Esophagus muscularis mucosa (tissue), 4 donors: Measurements from ENCODE around the gene BHLHE41. TPM values are rescaled to one million over a fixed set of nuclear protein-coding genes. Genes with fewer than 3 reads are reported as not detected.

Source experiments
- DNase-seq: peaks from one replicate; pipeline ENCODE4 v3.0.0-alpha.2; 2017; ENCODE audit errors: extremely low spot score
- H3K27ac ChIP-seq, 4 donors: fragments of 200-600 bp; sonication (generic); replicated peaks in 1 of 4; 1 replicate in 3 of 4; 2 replicates in 1 of 4; pipeline ENCODE4 v1.5.1; 2016 to 2019; ENCODE audit warnings: mild to moderate bottlenecking in 1 of 4
- H3K27me3 ChIP-seq, 4 donors: fragments of 200-600 bp; sonication (generic); one replicate each; pipeline versions ENCODE4 v1.5.1 to v1.6.0; 2016 to 2019
- H3K36me3 ChIP-seq, 4 donors: fragments of 200-600 bp; sonication (generic); one replicate each; pipeline ENCODE4 v1.5.1; 2016 to 2019
- H3K4me1 ChIP-seq, 4 donors: fragments of 200-600 bp; sonication (generic); one replicate each; pipeline ENCODE4 v1.5.1; 2016 to 2019
- H3K4me3 ChIP-seq, 4 donors: fragments of 200-600 bp; sonication (generic); 1 replicate in 2 of 4; 2 replicates in 2 of 4; pipeline ENCODE4 v1.5.1; 2016 to 2019; ENCODE audit warnings: mild to moderate bottlenecking in 4 of 4, moderate library complexity in 1 of 4
- H3K9me3 ChIP-seq, 4 donors: fragments of 200-600 bp; sonication (generic); 1 replicate in 3 of 4; 2 replicates in 1 of 4; pipeline ENCODE4 v1.5.1; 2016 to 2019
- EP300 ChIP-seq: sonication (generic); formaldehyde crosslinking; IDR thresholded peaks from one replicate; pipeline ENCODE4 v1.6.1; 2017; ENCODE audit warnings: antibody characterized with exemption
- POLR2A ChIP-seq: fragments of 450-650 bp; IDR thresholded peaks from one replicate; pipeline ENCODE4 v1.6.1; 2017; ENCODE audit warnings: antibody characterized with exemption, moderate library complexity, mild to moderate bottlenecking, low read depth
- POLR2AphosphoS5 ChIP-seq, 2 donors: sonication (generic); formaldehyde crosslinking; IDR thresholded peaks; one replicate each; pipeline ENCODE4 v1.6.1; 2017; ENCODE audit warnings: antibody characterized with exemption in 2 of 2
- WGBS: methylation state at CpG from one replicate; pipeline ENCODE4 v1.1.5; 2018; 5-methylcytosine and 5-hydroxymethylcytosine counted together
- intact Hi-C: fragments of 100-400 bp; cut with DNase I; formaldehyde crosslinking; loops from one replicate; pipeline ENCODE4 v1.15.1; 2023
- total RNA-seq, 4 donors: library from RNA; depleted of rRNA; stranded (reverse); fragments of >200 nt; gene quantifications; one replicate each; pipeline versions ENCODE4 v1.1.0 to v1.2.1, GENCODE V29; 2016
- TF ChIP-seq, protein P1 (sequence below), 3 experiments: fragments of 200-600 bp in 2 of 3; fragments of 450-650 bp in 1 of 3; sonication (generic) in 2 of 3; IDR thresholded peaks; one replicate each; pipeline ENCODE4 v1.5.1; 2017 to 2019; ENCODE audit warnings: antibody characterized with exemption in 3 of 3, mild to moderate bottlenecking in 2 of 3, moderate library complexity in 1 of 3

The BHLHE41 gene
- total RNA-seq, 4 donors from 2014 or later = 6.3 to 20.0 (median 14.8) TPM

DNA sequence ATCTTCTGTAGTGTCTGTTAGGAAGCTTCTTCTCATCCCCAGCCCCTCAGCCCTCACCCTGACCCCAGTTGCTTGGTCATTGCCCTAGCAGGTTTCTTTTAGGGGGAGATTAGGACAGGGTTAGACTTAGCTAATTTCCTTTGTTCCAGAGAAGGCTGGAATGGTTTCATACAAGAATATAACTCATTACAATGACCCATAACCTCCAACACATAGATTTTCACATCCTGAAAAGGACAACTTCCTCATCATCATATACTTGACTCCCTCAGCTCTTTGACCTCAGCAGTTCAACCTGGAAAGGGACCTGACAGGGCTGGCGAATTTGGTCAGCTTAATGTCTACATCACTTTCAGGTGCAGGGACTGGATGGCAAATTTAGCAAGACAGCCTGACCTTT, 8.0 kb upstream of the BHLHE41 start:
- intact Hi-C loops = no loop called here
- Histone ChIP-seq H3K4me1 (peaks cover 0 to 11% (median 7%) of the 10 kb centered on the region in 4 donors), H3K27ac (no peak overlapping the region), H3K4me3 (no peak overlapping the region), H3K9me3 (no peaks in the 10 kb centered on the region), H3K36me3 (no peaks in the 10 kb centered on the region), H3K27me3 (no peaks in the 10 kb centered on the region)
- TF ChIP-seq, protein P1, sequence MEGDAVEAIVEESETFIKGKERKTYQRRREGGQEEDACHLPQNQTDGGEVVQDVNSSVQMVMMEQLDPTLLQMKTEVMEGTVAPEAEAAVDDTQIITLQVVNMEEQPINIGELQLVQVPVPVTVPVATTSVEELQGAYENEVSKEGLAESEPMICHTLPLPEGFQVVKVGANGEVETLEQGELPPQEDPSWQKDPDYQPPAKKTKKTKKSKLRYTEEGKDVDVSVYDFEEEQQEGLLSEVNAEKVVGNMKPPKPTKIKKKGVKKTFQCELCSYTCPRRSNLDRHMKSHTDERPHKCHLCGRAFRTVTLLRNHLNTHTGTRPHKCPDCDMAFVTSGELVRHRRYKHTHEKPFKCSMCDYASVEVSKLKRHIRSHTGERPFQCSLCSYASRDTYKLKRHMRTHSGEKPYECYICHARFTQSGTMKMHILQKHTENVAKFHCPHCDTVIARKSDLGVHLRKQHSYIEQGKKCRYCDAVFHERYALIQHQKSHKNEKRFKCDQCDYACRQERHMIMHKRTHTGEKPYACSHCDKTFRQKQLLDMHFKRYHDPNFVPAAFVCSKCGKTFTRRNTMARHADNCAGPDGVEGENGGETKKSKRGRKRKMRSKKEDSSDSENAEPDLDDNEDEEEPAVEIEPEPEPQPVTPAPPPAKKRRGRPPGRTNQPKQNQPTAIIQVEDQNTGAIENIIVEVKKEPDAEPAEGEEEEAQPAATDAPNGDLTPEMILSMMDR (IDR thresholded peaks at IDR 0.05) = no peak
- no peak for TF ChIP-seq EP300
- no peak for DNase-seq
- 87% methylated on average over 1 of the region's 1 CpG for WGBS

DNA sequence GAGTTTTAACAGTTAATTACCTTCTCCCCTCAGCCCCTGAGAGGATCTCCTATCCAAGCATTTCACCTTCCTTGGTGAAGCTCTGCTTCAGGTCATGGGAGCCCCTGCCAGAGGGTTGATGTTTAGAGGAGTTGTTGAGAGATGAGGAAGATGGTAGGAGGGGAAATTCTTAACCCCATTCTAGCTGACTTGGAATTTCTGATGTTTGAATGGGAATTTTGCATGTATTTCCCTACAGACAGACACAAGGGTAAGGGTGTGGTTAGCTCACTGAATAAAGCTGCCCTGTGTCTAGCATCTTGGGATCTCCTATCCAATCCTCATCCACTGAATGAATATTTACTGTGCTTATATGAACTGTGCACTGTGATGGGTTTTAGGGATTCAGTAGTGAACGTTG, 7.1 kb upstream of the BHLHE41 start:
- Histone ChIP-seq H3K36me3 (no peaks in the 10 kb centered on the region), H3K9me3 (no peaks in the 10 kb centered on the region), H3K27me3 (no peaks in the 10 kb centered on the region), H3K27ac (no peak overlapping the region), H3K4me3 (no peak overlapping the region), H3K4me1 (peaks cover 2 to 17% (median 13%) of the 10 kb centered on the region in 4 donors)
- no peak for DNase-seq
- 74% methylated on average over 1 of the region's 1 CpG for WGBS
- intact Hi-C loops = no loop called here
- no peak for TF ChIP-seq EP300
- no peak for TF ChIP-seq POLR2A
- TF ChIP-seq, protein P1 (IDR thresholded peaks at IDR 0.05) = no peak
- no peak for TF ChIP-seq POLR2AphosphoS5 (IDR thresholded peaks at IDR 0.05)

DNA sequence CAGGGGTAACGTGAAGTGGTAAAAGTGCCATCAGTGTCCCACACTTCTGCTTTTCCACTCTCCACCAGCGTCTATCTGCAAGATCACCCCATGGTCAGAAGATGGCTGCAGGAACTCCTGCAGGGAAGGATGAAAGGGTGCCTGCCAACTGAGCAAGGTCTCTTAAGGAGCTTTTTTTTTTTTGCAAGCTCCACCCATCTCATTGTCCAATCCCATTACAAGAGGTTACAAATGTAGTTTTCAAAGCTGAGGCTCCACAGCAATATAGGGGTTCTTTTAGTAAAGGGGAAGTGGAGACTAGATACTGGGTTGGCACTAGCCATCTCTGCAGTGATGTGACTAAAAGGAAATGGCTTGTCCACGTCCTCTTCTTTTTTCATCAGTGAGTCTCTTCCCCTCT, 5.9 kb upstream of the BHLHE41 start:
- Histone ChIP-seq H3K4me1 (peaks cover 4 to 26% (median 16%) of the 10 kb centered on the region in 4 donors), H3K27me3 (no peaks in the 10 kb centered on the region), H3K36me3 (no peaks in the 10 kb centered on the region), H3K4me3 (no peak overlapping the region), H3K9me3 (no peaks in the 10 kb centered on the region), H3K27ac (no peak overlapping the region)
- intact Hi-C loops = no loop called here
- WGBS = 81% methylated on average over 3 of the region's 3 CpGs
- DNase-seq = no peak
- TF ChIP-seq EP300 (no peak), POLR2AphosphoS5 (IDR thresholded peaks at IDR 0.05) (no peak)

DNA sequence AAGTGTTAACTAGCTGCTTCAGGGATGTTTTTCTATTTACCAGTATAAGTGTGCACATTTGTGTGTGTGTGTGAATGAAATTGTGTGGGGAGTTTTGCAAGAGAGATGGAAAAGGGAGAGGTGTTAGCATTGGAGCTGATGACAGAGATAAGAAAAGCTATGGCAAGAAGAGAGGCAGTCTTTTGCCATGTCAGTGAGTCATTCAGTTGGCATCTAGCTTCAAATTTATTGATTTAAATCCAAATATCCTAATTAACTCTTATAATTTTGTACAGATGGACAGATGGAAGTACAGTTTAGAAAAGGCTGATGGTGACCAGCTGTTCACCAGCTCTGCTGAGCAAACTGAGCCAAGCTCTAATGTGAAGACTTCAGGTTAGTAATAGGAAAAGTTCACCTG, 3.3 kb upstream of the BHLHE41 start:
- no peaks in the 10 kb centered on the region for H3K36me3 ChIP-seq
- no peak overlapping the region for H3K27ac ChIP-seq
- DNase-seq = no peak
- peaks cover 18 to 35% (median 23%) of the 10 kb centered on the region in 4 donors for H3K4me1 ChIP-seq
- H3K27me3 ChIP-seq = no peaks in the 10 kb centered on the region
- H3K9me3 ChIP-seq = no peaks in the 10 kb centered on the region
- no peak overlapping the region for H3K4me3 ChIP-seq
- intact Hi-C loops = loop anchor here (10.0 kb wide), 2 partner anchors 97 to 147 kb away; no protein-coding TSS in a partner anchor
- no peak for TF ChIP-seq POLR2AphosphoS5 (IDR thresholded peaks at IDR 0.05)
- TF ChIP-seq EP300 = no peak

DNA sequence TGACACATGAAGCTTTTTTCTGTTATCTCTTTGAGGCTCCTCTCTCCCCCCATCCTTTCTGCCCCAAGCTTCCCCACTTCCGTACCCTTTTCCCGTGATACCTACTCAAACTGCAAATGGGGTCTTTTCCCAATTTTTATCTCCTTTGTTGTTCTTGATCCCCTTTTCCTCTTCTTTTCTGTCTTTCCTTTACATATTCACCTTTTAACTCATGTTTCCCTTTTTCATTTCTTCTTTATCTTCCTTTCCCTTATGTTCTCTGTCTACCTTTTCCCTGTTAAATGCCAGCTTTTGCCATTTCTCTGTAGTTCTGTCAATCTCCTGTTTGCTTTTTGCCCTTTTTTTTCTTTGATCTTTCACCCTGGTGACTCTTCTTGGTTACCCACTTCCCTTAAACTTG, 2.6 kb upstream of the BHLHE41 start:
- WGBS = 78% methylated on average over 2 of the region's 2 CpGs
- Histone ChIP-seq H3K27me3 (no peaks in the 10 kb centered on the region), H3K4me1 (peaks cover 18 to 37% (median 25%) of the 10 kb centered on the region in 4 donors), H3K27ac (peak overlapping the region; percentile 96 to 97 (median 97)), H3K4me3 (no peak overlapping the region), H3K36me3 (no peaks in the 10 kb centered on the region), H3K9me3 (no peaks in the 10 kb centered on the region)
- TF ChIP-seq POLR2A (no peak), POLR2AphosphoS5 (IDR thresholded peaks at IDR 0.05) (no peak), EP300 (no peak)
- TF ChIP-seq, protein P1 (IDR thresholded peaks at IDR 0.05) = no peak
- DNase-seq = no peak
- intact Hi-C loops = loop anchor here (10.0 kb wide), 2 partner anchors 97 to 147 kb away; no protein-coding TSS in a partner anchor
